Psoas muscle (tissue), 8 donors: ENCODE data around the gene CHD9. TPM values are rescaled to one million over a fixed set of nuclear protein-coding genes. Genes with fewer than 3 reads are reported as not detected.

Experiments
- ATAC-seq, 4 donors: fragments of 200-7000 bp; cut with Tn5 transposase; one replicate each; pipeline ENCODE4 v1.9.1; 2020; ENCODE audit warnings: moderate library complexity in 3 of 4, mild to moderate bottlenecking in 2 of 4
- DNase-seq, 2 donors: peaks; one replicate each; pipeline ENCODE4 v3.0.0-alpha.2; 2020
- H3K27ac ChIP-seq: fragments of 200-600 bp; one replicate; pipeline ENCODE4 v1.8.0; 2022
- H3K27me3 ChIP-seq, 3 donors: fragments of 200-600 bp in 1 of 3; one replicate each; pipeline versions ENCODE4 v1.6.1 to v1.8.0; 2013 to 2022; ENCODE audit warnings: low read length in 2 of 3, mild to moderate bottlenecking in 2 of 3, moderate library complexity in 1 of 3; ENCODE audit not compliant: insufficient read depth in 3 of 3
- H3K36me3 ChIP-seq, 2 donors: fragments of 200-600 bp in 1 of 2; one replicate each; pipeline versions ENCODE4 v1.6.1 to v1.8.0; 2013 to 2022; ENCODE audit warnings: low read depth in 1 of 2, mild to moderate bottlenecking in 1 of 2, moderate library complexity in 1 of 2; ENCODE audit not compliant: insufficient read depth in 1 of 2
- H3K4me1 ChIP-seq: fragments of 200-600 bp; one replicate; pipeline ENCODE4 v1.8.0; 2022
- H3K4me3 ChIP-seq: fragments of 200-600 bp; one replicate; pipeline ENCODE4 v1.8.0; 2022; ENCODE audit warnings: mild to moderate bottlenecking
- H3K9me3 ChIP-seq: fragments of 200-600 bp; one replicate; pipeline ENCODE4 v1.8.0; 2022
- CTCF ChIP-seq: fragments of 200-600 bp; IDR thresholded peaks from one replicate; pipeline ENCODE4 v1.8.0; 2022; ENCODE audit warnings: antibody characterized with exemption
- WGBS, 3 donors: extraction: QIAGEN DNeasy Blood & Tissue Kit; methylation state at CpG; one replicate each; pipeline versions ENCODE4 v1.1.6 to v1.1.7; 2013; 5-methylcytosine and 5-hydroxymethylcytosine counted together
- intact Hi-C, 2 donors: fragments of 100-400 bp; cut with DNase I; formaldehyde crosslinking; loops; one replicate each; pipeline versions ENCODE4 v1.11.0 to v1.14.2; 2022
- polyA plus RNA-seq, 3 donors: library from polyadenylated mRNA; stranded (reverse); fragments of 200-250 nt; gene quantifications; one replicate each; pipeline ENCODE4 v1.2.3, GENCODE V29; 2013
- total RNA-seq, 4 donors: library from RNA; stranded (reverse); fragmentation: NEBNext Ultra II Directional in 2 of 4; extraction: Animal tissue kit (Norgen Biotek cat#: 25700) in 2 of 4; gene quantifications; one replicate each; pipeline versions ENCODE4 v1.2.1 to v1.2.4, GENCODE V29; 2021 to 2023
- donor health status: healthy with polysubstance abuse.
- donor health status: DM: no; HTN: no; CAD: no; lungs with moderate emphysema.
- donor health status: Bipolar disorder and iron deficiency.
- donor health status: healthy.
- donor health status: DM: yes; HTN: yes; CAD: no.
- donor health status: DM: no; HTN: no; CAD: no.
- donor health status: DM: no; HTN: no; CAD: no.
- donor health status: DM: yes; HTN: yes; CAD: no.

The CHD9 gene
- total and polyA plus RNA-seq, 7 donors, result 5.8 to 47.9 (median 36.4) TPM

- Histone ChIP-seq H3K36me3 (no peaks in the 10 kb centered on the region), H3K27ac (no peak within 1 kb of the TSS), H3K4me3 (no peak within 1 kb of the TSS), H3K9me3 (no peaks in the 10 kb centered on the region), H3K27me3 (no peaks in the 10 kb centered on the region), H3K4me1 (peaks cover 22% of the 10 kb centered on the region)
- 66 to 71% (median 70%) methylated on average over 2 of the region's 2 CpGs for WGBS, 3 donors
- TF ChIP-seq CTCF, result no peak
- intact Hi-C loops, result loop anchor here in 1 of 2 donors (5.0 kb wide), 2 partner anchors 234 to 384 kb away; no protein-coding TSS in a partner anchor
- DNase-seq (no peak), ATAC-seq (peak in 2 of 4 donors; percentile 12 to 16)
Measured at GRCh38 chr16:53052519-53053501, 2.0 kb upstream of the CHD9 start, which contains the start of gene CHD9NB. CHD9NB (minus strand) TSS chr16:53052897; CDS start chr16:53044158, 8,739 bp downstream.

- Histone ChIP-seq H3K27ac (peak overlapping the region; percentile 86), H3K27me3 (no peaks in the 10 kb centered on the region), H3K36me3 (no peaks in the 10 kb centered on the region), H3K9me3 (no peaks in the 10 kb centered on the region), H3K4me1 (peaks cover 29% of the 10 kb centered on the region), H3K4me3 (peak overlapping the region; percentile 94)
- TF ChIP-seq CTCF, result no peak
- 52 to 61% (median 55%) methylated on average over 13 of the region's 13 CpGs for WGBS, 3 donors
- DNase-seq (peak; percentile 57 to 74), ATAC-seq (peak in 3 of 4 donors; percentile 10 to 23 (median 14))
- intact Hi-C loops, result loop anchor here in 1 of 2 donors (2.0 to 5.0 kb wide), 5 partner anchors 45 to 383 kb away; no protein-coding TSS in a partner anchor
Measured at GRCh38 chr16:53053967-53054669, 673 bp upstream of the CHD9 start.

GRCh38 chr16:53055541-53056391, 975 bp downstream of the CHD9 start:
- WGBS, 3 donors, result 37 to 47% (median 39%) methylated on average over 10 of the region's 10 CpGs
- Histone ChIP-seq H3K9me3 (no peaks in the 10 kb centered on the region), H3K4me1 (peaks cover 29% of the 10 kb centered on the region), H3K27ac (peak overlapping the region; percentile 86), H3K4me3 (peak overlapping the region; percentile 94), H3K36me3 (no peaks in the 10 kb centered on the region), H3K27me3 (no peaks in the 10 kb centered on the region)
- intact Hi-C loops, result loop anchor here (2.0 to 5.0 kb wide), 5 partner anchors 43 to 152 kb away; no protein-coding TSS in a partner anchor
- no peak for TF ChIP-seq CTCF
- ATAC-seq (peak in 1 of 4 donors; percentile 1), DNase-seq (no peak)

- H3K4me3 ChIP-seq, result peak overlapping the region; percentile 94
Measured at GRCh38 chr16:53056392-53056881, 1.6 kb downstream of the CHD9 start.

More at GRCh38 chr16:53056392-53056881, 1.6 kb downstream of the CHD9 start:
- Histone ChIP-seq H3K27me3 (no peaks in the 10 kb centered on the region), H3K9me3 (no peaks in the 10 kb centered on the region), H3K27ac (peak overlapping the region; percentile 30), H3K36me3 (no peaks in the 10 kb centered on the region), H3K4me1 (peaks cover 30% of the 10 kb centered on the region)
- ATAC-seq (no peak), DNase-seq (no peak)
- intact Hi-C loops, result loop anchor here (5.0 kb wide), 2 partner anchors 106 to 151 kb away; no protein-coding TSS in a partner anchor
- 64 to 70% (median 69%) methylated on average over 8 of the region's 8 CpGs for WGBS, 3 donors
- TF ChIP-seq CTCF, result no peak
